Tibial nerve (tissue), 3 donors: ENCODE data around the gene EAF1.

Experiments used
- CTCF ChIP-seq, 5 experiments: fragments of 200-600 bp in 3 of 5; fragments of 450-650 bp in 2 of 5; sonication (generic) in 3 of 5; IDR thresholded peaks; one replicate each; pipeline ENCODE4 v1.5.1; 2016 to 2019; ENCODE audit warnings: antibody characterized with exemption in 5 of 5, mild to moderate bottlenecking in 3 of 5, moderate library complexity in 2 of 5
- POLR2A ChIP-seq, 2 donors: fragments of 450-650 bp; IDR thresholded peaks; one replicate each; pipeline ENCODE4 v1.6.1; 2017; ENCODE audit warnings: antibody characterized with exemption in 2 of 2, mild to moderate bottlenecking in 2 of 2, moderate library complexity in 2 of 2

- TF ChIP-seq CTCF (IDR thresholded peaks at IDR 0.05) (no peak), POLR2A (IDR thresholded peaks at IDR 0.05) (no peak)
These were observed 51.2 kb downstream of the EAF1 start for GRCh38 chr3:15478640-15478979.
